GM19452 (cell line): ENCODE results near the gene UNC13B.
"Not testable (repeated sequence)": the region's sequence is repeated elsewhere in the genome, so short reads cannot be mapped to it uniquely, and the experiment has no call there.

Experiments
- ATAC-seq: cut with Tn5 transposase; IDR thresholded peaks from one replicate; pipeline ENCODE4 v1.9.1; 2021; ENCODE audit not compliant: unreplicated experiment

Gene UNC13B

GRCh38 chr9:35162605-35163315, 951 bp downstream of the UNC13B start:
- ATAC-seq: no peak

DNA sequence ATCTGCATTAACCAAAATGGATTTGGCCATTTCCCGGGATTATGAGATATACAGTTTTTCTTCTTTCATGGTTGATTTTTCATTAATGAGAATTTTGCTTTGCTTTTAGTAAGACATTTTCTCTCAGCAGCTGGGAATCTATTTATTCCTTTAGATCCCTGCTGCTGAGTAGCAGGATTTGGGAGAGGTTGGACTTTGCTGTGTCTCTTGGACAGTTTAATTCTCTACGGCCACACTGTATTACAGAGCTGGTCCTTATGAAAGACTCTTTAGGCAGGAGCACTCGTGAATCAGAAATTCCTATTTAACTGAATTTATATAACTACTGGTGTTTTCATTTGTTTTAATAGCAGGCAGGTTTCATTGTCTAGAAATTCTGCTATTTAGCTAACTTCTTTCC, 1.6 kb downstream of the UNC13B start:
- ATAC-seq: no peak

- no peak for ATAC-seq
These were observed 2.9 kb downstream of the UNC13B start for GRCh38 chr9:35164711-35165110.

DNA sequence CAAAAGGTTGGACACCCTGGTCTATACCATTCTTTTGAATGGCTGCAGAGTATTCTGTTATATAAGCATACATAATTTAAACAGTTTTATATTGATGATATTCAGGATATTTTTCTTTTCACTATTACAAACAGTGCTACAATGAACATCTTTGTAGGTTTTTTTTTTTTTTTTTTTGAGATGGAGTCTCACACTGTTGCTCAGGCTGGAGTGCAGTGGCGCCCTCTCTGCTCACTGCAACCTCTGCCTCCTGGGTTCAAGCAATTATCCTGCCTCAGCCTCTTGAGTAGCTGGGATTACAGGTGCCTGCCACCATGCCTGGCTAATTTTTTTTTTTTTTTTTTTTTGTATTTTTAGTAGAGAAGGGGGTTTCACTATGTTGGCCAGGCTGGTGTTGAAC, 5.6 kb downstream of the UNC13B start:
- not testable (repeated sequence) for ATAC-seq

- no peak for ATAC-seq
These were observed 7.2 kb downstream of the UNC13B start for GRCh38 chr9:35168963-35169362.

DNA sequence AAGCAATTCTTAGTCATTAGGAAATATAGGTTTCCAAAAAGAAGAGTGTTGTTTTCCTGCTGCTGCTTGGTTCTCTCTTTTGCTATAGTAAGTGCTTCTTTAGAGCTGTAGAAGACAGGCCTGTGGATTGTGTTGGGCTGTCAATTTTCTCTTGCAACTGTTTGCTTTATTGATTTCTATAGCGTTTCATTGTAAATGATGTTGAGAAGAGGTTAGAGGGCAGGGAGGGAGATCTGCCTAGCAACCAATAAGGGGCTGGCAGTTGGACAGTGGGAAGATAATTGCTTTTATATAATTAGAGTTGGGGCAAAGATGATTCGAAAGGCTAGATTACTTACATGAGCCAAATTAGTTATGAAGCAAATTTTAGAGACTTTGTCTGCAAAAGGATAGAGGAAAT, 11.1 kb downstream of the UNC13B start:
- no peak for ATAC-seq

DNA sequence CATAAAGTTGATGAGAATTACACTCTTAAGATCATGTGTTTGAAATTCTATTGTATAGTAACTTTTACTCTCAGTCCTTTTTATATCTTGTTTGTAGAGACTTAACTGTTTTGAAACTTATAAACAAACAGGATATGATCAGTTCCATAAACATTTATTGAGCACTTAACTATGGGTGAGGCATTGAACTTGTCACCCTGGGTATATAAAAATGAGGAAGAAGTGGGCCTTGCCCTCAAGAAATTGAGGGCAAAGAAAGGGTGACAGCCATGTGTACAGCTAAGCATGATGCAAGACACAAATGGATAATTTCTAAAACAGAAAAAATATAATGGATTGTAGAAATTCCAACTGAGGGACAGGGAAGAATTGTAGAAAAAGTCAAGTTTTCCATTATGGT, 15.7 kb downstream of the UNC13B start:
- ATAC-seq: no peak

DNA sequence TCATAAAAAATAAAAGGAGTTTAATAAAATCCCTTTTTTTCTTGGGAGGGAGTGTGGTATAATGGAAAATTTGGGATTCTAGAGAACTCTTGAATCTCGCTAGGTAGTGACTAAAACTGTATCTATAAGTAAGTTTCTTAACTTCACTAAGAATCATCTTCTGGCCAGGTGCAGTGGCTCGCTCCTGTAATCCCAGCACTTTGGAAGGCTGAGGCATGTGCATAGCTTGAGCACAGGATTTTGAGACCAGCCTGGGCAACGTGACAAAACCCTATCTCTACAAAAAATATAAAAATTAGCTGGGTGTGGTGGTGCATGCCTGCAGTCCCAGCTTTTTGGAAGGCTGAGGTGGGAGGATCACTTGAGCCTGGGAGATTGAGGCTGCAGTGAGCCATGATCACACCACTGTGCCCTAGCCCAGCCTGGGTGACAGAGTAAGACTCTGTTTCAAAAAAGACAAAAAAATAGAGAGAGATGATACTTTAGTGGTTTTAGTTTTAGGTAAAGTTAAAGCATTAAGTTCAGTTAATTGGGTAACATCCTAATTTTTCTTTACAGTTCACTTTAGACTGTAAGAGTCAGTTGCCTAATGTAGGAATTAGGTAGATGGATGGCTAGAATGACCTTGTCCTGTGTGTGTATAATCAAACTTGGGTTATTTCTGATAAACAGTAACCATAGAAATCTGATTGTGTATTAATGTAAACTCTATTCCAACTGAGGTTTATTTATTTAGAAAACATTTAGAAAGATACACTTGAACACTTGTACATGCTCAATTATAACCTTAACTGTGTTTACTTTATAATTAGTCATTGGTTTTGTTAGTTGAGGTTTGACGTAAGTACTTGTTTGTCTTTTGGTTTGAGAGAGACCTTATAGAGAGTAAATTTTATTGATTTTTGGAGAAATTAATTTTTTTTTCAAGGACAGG, 17.8 kb downstream of the UNC13B start:
- ATAC-seq: no peak

GRCh38 chr9:35180801-35181200, 19.0 kb downstream of the UNC13B start:
- ATAC-seq: no peak

GRCh38 chr9:35182401-35182800, 20.6 kb downstream of the UNC13B start:
- ATAC-seq: not testable (repeated sequence)

DNA sequence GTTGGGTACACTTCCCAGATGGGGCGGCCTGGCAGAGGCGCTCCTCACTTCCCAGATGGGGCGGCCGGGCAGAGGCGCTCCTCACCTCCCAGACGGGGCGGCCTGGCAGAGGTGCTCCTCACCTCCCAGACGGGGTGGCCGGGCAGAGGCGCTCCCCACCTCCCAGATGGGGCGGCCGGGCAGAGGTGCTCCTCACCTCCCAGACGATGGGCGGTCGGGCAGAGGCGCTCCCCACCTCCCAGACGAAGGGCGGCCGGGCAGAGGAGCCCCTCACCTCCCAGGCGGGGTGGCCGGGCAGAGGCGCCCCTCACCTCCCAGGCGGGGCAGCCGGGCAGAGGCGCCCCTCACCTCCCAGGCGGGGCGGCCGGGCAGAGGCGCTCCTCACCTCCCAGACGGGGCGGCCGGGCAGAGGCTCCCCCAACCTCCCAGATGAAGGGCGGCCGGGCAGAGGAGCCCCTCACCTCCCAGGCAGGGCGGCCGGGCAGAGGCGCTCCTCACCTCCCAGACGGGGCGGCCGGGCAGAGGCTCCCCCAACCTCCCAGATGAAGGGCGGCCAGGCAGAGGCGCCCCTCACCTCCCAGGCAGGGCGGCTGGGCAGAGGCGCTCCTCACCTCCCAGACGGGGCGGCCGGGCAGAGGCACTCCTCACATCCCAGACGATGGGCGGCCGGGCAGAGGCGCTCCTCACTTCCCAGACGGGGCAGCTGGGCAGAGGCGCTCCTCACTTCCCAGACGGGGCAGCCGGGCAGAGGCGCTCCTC, 21.4 kb downstream of the UNC13B start:
- not testable (repeated sequence) for ATAC-seq

- not testable (repeated sequence) for ATAC-seq
These were observed 22.1 kb downstream of the UNC13B start for GRCh38 chr9:35183755-35184480.

DNA sequence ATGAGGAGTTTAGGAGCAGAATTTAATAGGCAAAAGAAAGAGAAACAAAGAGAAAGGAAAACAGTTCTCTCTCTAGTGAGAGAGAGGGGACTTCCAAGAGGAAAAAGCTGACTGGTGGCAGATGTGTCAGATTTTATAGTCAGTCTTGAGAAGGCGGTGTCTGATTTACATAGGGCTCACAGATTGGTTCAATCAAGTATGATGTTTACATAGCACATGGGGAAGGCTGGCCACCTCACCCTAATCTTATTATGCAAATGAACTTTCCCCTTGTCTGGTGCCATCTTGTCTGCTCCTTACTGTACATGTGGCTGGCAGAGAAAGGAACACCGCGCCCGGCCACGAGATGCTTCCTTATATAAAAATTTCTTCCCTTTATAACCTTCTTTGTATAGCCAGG, 24.7 kb downstream of the UNC13B start:
- ATAC-seq: no peak

GRCh38 chr9:35190203-35190602, 28.4 kb downstream of the UNC13B start:
- no peak for ATAC-seq

- ATAC-seq: no peak
These were observed 29.3 kb downstream of the UNC13B start for GRCh38 chr9:35191105-35191504.

GRCh38 chr9:35193762-35194161, 32.0 kb downstream of the UNC13B start:
- ATAC-seq: no peak

GRCh38 chr9:35195683-35196082, 33.9 kb downstream of the UNC13B start:
- ATAC-seq: no peak

GRCh38 chr9:35198191-35198590, 36.4 kb downstream of the UNC13B start:
- no peak for ATAC-seq

- no peak for ATAC-seq
These were observed 41.7 kb downstream of the UNC13B start for GRCh38 chr9:35203528-35203927.

DNA sequence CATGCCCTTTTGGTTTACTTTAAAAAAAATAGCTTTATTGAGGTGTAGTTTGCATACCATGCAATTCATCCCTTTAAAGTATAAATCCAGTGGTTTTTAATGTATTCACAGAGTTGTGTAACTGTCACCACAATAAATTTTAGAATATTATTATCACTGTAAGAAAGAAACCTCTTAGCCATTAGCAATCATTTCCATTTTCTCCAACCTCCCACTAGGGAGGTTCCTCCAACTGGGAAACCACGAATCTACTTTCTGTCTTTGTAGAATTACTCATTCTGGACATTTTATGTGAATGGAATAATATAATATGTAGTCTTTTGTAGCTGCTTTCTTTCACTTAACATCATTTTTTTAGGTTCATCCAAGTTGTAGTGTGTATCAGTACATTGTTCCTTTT, 43.5 kb downstream of the UNC13B start:
- no peak for ATAC-seq

DNA sequence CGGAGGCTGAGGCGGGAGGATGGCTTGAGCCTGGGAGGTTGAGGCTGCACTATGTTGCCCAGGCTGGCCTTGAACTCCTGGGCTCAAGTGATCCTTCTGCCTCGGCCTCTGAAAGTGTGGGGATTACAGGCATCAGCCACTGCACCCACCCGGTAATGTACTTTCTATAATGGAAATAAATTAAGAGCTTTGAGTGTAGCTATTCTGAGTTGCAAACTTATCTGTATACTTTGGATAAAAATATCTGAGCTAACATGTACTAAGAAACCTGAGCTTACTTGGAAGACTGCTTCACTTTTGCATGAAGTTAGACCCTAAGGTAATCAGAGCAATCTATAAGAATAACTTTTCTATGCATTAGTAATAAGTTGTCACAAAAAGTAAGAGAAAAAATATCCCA, 50.0 kb downstream of the UNC13B start:
- no peak for ATAC-seq
